Measurements from ENCODE around the gene NDOR1. TPM values are rescaled to one million over a fixed set of nuclear protein-coding genes. Genes with fewer than 3 reads are reported as not detected.

Gene NDOR1
- total RNA-seq, 4 donors from 2014 or later = 9.4 to 20.1 (median 14.3) TPM

DNA sequence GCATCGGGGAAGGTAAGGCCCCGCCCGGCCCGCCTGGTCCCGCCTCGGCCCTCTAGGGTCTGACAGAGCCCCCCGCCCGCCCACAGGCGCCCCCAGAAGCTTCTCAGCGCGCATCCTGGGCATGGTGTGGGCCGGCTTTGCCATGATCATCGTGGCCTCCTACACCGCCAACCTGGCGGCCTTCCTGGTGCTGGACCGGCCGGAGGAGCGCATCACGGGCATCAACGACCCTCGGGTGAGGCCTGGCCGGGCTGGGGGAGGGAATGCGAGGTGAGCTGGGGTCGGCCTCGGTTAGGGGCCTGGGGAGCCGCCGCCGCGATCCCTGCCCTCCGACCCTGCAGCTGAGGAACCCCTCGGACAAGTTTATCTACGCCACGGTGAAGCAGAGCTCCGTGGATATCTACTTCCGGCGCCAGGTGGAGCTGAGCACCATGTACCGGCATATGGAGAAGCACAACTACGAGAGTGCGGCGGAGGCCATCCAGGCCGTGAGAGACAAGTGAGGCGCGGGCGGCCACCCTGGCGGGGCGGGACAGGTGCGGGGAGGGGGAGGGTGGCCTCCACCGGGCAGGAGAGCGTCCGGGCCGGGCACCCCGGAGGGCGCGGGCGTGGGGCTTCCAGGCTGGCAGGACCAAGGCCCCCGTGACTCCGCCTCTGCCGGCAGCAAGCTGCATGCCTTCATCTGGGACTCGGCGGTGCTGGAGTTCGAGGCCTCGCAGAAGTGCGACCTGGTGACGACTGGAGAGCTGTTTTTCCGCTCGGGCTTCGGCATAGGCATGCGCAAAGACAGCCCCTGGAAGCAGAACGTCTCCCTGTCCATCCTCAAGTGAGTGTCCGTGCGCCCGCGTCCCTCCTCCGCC lies 42.8 kb upstream of the NDOR1 start:
- Histone ChIP-seq H3K4me3 (peak overlapping the region in 2 of 4 donors; percentile 5 to 39), H3K9me3 (no peaks in the 10 kb centered on the region), H3K27me3 (peaks cover 6 to 100% of the 10 kb centered on the region in 2 donors), H3K36me3 (no peaks in the 10 kb centered on the region), H3K4me1 (peaks cover 0 to 39% (median 11%) of the 10 kb centered on the region in 4 donors), H3K27ac (no peak overlapping the region)
- no peak for TF ChIP-seq EP300 (IDR thresholded peaks at IDR 0.05)
- TF ChIP-seq POLR2A (IDR thresholded peaks at IDR 0.05) = no peak
- TF ChIP-seq, protein P1, sequence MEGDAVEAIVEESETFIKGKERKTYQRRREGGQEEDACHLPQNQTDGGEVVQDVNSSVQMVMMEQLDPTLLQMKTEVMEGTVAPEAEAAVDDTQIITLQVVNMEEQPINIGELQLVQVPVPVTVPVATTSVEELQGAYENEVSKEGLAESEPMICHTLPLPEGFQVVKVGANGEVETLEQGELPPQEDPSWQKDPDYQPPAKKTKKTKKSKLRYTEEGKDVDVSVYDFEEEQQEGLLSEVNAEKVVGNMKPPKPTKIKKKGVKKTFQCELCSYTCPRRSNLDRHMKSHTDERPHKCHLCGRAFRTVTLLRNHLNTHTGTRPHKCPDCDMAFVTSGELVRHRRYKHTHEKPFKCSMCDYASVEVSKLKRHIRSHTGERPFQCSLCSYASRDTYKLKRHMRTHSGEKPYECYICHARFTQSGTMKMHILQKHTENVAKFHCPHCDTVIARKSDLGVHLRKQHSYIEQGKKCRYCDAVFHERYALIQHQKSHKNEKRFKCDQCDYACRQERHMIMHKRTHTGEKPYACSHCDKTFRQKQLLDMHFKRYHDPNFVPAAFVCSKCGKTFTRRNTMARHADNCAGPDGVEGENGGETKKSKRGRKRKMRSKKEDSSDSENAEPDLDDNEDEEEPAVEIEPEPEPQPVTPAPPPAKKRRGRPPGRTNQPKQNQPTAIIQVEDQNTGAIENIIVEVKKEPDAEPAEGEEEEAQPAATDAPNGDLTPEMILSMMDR (IDR thresholded peaks at IDR 0.05) = no peak
- DNase-seq (ENCODE audit: low spot score in 2 of 2) = no peak
- WGBS, 2 donors = 2 to 4% methylated on average over 21 to 41 of the region's 74 CpGs

DNA sequence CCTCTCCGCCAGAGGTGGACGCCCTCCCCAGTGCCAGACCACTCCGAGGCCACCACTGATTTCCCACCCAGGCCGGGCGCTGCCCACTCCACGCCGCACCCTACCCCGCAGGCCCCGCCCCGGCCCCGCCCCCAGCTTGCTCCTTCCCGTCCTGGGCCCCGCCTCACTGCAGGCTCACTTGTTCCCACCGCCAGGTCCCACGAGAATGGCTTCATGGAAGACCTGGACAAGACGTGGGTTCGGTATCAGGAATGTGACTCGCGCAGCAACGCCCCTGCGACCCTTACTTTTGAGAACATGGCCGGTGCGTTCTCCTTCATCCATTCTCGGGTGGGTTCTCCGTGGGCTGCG lies 42.2 kb upstream of the NDOR1 start:
- TF ChIP-seq, protein P1 (IDR thresholded peaks at IDR 0.05) = no peak
- TF ChIP-seq POLR2A (IDR thresholded peaks at IDR 0.05) (no peak), EP300 (IDR thresholded peaks at IDR 0.05) (no peak)
- peak overlapping the region in 2 of 4 donors; percentile 5 to 39 for H3K4me3 ChIP-seq
- peaks cover 6 to 100% of the 10 kb centered on the region in 2 donors for H3K27me3 ChIP-seq

DNA sequence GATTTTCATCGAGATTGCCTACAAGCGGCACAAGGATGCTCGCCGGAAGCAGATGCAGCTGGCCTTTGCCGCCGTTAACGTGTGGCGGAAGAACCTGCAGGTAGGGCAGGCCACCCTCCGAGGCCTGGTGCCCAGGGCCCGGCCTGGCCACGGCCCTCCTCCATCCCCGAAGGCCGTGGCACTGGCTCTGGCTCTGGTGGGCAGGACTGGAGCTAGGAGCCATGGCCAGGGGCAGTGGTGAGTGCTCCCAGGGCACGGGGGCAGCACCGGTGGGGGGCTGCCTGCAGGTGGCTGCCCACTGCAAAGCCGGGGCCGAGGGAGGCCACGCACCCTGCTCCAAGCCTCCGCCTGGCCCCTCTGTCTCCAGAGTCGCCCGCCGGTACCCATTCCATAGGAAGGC lies 41.7 kb upstream of the NDOR1 start:
- Histone ChIP-seq H3K9me3 (no peaks in the 10 kb centered on the region), H3K27ac (no peak overlapping the region), H3K36me3 (no peaks in the 10 kb centered on the region), H3K4me1 (peaks cover 0 to 50% (median 20%) of the 10 kb centered on the region in 4 donors), H3K27me3 (peaks cover 6 to 99% of the 10 kb centered on the region in 2 donors), H3K4me3 (no peak overlapping the region)
- TF ChIP-seq EP300 (IDR thresholded peaks at IDR 0.05) (no peak), POLR2A (IDR thresholded peaks at IDR 0.05) (no peak)
- TF ChIP-seq, protein P1 (IDR thresholded peaks at IDR 0.05) = no peak
- WGBS, 2 donors = 77 to 85% methylated on average over 15 to 17 of the region's 22 CpGs
- DNase-seq (ENCODE audit: low spot score in 2 of 2) = no peak

More for the DNA sequence above, 42.2 kb upstream of the NDOR1 start:
- Histone ChIP-seq H3K36me3 (no peaks in the 10 kb centered on the region), H3K27ac (no peak overlapping the region), H3K9me3 (no peaks in the 10 kb centered on the region), H3K4me1 (peaks cover 0 to 45% (median 17%) of the 10 kb centered on the region in 4 donors)
- no peak for DNase-seq (ENCODE audit: low spot score in 2 of 2)
- WGBS, 2 donors = 45 to 53% methylated on average over 15 to 16 of the region's 26 CpGs

DNA sequence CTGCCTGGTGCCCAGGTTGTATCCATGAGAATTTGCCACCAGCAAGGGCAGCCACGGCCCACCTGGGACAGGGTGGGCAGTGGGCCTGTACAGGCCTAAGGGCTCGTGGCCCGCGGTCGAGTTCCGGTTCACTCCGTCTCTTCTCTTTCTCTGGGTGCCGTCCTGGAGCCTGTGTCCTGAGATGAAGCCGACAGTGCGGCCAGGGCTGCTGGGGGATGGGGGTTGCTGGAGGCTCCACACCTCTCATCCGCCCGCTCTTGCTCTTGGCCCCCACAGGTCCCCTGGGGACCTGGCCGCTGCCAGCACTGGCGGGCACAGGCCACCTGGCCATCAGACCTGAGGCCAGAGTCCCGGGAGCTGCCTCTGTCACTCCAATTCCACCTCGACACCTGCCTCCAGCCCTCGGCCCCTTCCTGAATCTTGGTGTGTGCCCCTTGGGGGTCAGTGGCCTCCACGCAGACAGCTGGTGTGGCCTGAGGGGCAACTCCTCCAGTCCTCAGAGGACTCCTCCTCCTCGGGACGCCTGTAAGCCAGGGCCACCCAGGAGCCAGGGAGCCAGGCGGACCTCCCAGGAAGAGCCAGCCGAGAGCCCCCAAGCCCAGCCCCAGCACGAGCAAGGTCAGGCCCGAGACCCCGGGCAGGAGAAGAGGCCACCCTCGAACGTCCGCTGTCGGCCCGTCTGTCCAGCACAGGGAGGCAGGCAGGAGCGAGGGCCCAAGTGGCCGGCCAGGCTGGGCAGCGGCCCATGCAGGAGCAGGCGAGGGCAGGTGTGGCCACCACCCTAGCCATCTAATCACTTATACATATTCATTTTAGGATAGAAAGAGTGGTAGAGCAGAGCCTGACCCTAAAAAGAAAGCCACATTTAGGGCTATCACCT lies 40.9 kb upstream of the NDOR1 start:
- Histone ChIP-seq H3K27me3 (peaks cover 7 to 91% of the 10 kb centered on the region in 2 donors), H3K4me1 (peaks cover 0 to 58% (median 24%) of the 10 kb centered on the region in 4 donors), H3K4me3 (no peak overlapping the region), H3K36me3 (no peaks in the 10 kb centered on the region), H3K9me3 (no peaks in the 10 kb centered on the region), H3K27ac (no peak overlapping the region)
- 58 to 69% methylated on average over 21 to 32 of the region's 34 CpGs for WGBS, 2 donors
- no peak for DNase-seq (ENCODE audit: low spot score in 2 of 2)
- TF ChIP-seq EP300 (IDR thresholded peaks at IDR 0.05) (no peak), POLR2A (IDR thresholded peaks at IDR 0.05) (no peak)
- TF ChIP-seq, protein P1 (IDR thresholded peaks at IDR 0.05) = no peak
